NCI-H2081 (cell line): ENCODE data around the gene DNALI1.
"Not testable (repeated sequence)": the region's sequence is repeated elsewhere in the genome, so short reads cannot be mapped to it uniquely, and the experiment has no call there.

Source experiments
- DNase-seq, 2 experiments: peaks; one replicate each; lab custom pipeline; 2025; lab: John Stamatoyannopoulos, UW

The DNALI1 gene

DNA sequence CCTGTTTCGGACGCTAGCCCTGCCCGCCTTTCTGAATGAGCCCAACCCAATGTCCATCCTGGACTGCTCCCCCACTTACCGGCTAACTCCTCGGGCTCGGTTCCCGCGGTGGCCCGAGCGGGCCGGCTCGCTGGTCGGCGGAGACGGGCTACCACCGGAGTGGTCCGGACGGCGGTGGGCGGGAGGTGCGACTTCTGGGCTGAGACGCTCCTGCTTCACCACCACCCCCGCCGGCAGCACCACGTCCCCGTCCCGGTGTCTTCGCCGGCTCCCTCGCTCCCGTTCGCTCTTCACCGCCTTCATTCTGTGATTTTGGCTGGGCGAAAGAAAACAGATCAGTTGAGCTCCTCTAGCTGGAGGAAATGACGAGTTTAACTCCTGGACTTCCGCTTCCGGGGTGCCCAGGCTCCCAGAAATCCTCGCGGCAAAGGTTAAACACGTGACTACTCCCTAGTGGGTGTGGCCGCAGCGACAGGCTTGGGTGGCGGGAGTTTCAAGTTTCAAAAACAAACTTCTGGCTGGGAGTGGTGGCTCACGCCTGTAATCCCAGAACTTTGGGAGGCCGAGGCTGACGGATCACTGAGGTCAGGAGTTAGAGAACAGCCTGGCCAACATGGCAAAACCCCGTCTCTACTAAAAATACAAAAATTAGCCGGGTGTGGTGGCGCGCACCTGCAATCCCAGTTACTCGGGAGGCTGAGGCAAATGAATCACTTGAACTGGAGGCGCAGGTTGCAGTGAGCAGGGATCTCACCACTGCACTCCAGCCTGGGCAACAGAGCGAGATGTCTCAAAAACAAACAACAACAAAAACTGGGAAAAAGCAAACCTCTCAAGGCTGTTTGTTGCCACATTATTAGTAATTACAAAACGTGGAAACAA is 2.6 kb upstream of the DNALI1 start, which contains the start of gene SNIP1:
SNIP1 (minus strand) TSS at position 367 of the 882 bp plus-strand sequence; CDS start at position 303, 64 bp downstream.
- peak; percentile 94 to 97 for DNase-seq

DNA sequence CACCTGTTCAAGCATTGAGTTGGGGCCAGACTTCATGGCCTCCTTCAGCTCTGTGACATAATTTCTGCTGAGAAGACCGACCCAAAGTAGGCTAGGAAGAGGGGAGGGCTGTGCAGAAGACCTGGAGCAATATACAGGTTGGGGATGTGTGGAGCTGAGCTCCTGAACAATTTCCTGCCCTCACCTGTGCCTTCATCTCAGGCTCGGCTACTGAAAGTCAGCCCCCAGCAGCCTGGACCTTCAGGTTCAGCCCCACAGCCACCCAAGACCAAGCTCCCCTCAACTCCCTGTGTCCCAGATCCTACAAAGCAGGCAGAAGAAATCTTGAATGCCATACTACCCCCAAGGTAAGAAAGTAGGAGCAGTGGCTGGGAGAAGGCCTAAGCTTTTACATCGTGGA is 662 bp downstream of the DNALI1 start:
- no peak for DNase-seq

DNA sequence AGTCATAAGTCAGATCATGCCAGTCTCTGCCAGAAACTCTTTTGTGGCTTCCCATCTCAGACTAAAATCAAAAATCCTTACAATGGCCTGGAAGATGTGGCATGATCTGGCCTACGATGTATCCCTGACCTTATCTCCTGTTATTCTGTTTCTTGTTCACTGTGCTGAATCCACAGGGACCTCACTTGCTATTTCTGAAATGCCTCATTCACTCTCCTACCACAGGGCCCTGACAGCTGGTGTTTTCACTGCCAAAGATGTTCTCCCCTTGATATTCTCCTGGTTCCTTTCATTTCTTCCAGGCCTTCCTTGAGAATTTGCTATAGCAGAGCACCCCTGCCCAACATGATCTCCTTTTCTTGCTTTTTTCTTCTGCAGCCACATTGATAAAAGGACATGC is 1.7 kb downstream of the DNALI1 start:
- no peak for DNase-seq

DNA sequence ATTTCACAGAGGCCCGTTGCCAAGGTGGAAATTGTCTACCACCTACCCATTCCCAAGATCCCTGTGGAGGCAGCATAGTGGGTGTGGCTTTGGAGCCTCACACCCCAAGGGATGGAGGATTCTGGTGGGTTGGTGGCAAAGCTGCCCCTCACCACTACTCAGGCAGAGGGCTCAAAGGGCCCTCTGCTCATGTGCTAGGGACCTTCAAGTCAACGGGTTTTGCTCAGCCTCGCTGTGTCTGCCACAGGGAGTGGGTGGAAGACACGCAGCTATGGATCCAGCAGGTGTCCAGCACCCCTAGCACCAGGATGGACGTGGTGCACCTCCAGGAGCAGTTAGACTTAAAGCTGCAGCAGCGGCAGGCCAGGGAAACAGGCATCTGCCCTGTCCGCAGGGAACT is 2.3 kb downstream of the DNALI1 start:
- no peak for DNase-seq

DNA sequence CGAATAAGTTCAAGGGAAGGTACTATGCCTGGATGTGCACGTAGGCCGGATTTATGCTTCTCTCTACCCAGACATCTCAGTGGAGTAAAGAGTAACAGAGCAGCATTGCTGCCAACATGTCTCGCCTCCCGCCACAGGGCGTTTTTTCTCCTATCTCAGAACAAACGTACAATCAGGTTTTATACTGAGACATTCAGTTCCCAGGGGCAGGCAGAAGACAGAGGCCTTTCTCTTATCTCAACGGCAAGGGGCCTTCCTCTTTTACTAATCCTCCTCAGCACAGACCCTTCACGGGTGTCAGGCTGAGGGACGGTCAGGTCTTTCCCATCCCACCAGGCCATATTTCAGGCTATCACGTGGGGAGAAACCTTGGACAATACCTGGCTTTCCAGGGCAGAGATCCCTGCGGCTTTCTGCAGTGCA is 3.2 kb downstream of the DNALI1 start:
- DNase-seq, result not testable (repeated sequence)

DNA sequence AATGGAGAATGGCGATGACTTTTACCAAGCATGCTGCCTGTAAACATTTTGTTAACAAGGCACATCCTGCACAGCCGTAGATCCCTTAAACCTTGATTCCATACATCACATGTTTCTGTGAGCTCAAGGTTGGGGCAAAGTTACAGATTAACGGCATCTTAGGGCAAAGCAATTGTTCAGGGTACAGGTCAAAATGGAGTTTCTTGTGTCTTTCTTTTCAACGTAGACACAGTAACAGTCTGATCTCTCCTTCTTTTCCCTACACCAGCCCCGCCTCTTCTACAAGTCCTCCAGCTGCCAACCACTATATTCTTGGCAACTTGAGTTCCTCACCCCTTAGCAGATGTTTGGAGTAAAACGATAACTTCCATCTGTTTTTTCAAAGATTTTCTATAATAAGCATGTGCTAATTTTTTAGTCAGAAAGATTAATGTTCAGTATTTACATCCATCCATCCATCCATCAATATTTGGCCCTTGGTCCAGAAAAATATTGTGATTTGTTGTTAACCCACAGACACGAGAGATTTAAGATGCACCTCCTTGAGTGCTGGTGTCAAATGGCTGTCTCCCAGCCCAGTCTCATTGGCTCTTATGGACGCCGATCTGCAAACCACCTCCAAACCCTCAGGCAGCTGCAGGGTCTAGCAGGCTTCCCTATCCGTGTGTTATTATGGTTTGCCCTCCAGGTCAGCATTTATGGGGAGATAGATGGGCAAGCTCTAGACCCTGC is 3.8 kb downstream of the DNALI1 start:
- DNase-seq, result no peak

DNA sequence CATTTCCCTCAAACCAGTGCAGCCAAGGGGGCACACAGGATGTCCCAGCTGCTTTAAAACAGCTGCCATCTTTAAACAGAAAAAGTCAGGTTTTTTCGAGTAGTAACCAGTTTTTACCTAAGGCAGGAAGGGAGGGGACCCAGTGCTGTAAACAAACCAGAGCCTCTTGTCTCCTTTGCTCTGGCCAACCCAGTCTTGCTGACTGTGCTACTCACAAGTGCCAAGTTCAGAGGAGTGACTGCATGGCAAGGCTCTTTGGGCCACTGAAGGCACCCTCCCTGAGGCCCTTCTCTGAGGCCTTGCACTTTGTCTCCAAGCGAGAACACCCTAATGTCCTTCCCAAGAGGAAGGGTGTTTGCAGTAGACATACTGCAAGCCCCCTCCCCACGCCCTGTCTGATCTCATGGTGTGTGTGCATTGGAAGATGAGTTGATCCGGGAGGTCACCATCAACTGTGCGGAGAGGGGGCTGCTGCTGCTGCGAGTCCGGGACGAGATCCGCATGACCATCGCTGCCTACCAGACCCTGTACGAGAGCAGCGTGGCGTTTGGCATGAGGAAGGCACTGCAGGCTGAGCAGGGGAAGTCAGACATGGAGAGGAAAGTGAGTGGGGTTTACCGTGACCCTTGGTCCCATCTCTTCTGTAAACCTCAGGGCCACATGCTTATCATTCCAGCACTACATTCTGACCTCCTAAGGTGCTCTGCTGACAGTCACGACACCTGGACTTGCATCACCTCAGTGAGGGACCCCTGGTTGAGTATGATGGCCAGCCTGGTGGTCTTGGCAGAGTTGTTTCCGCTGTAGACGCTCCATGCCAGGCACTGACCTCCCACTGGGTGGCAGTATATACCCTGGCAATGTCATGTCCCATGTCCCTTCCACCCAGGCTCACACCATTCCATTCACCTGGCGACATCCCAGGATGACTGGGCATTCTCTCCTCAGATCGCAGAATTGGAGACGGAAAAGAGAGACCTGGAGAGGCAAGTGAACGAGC is 4.7 kb downstream of the DNALI1 start:
- no peak for DNase-seq

DNA sequence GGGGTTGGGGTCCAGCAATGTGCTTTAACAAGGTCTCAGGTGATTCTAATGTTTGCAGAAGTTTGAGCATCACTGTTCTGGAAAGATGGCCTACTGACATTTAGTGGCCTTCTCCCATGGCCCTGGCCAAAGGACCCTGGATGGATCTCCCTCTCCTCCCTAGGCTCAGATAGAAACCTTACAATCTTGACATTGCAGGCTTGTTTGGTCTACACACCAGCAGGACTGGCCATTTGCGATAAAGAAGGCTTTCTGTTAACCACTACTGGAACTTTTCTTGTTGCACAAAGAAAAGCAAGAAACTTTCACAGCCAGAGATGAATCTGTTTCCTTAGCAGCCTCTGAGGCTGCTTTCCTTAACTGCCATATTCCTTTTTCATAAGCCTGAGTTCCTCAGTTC is 6.2 kb downstream of the DNALI1 start:
- DNase-seq, result no peak

DNA sequence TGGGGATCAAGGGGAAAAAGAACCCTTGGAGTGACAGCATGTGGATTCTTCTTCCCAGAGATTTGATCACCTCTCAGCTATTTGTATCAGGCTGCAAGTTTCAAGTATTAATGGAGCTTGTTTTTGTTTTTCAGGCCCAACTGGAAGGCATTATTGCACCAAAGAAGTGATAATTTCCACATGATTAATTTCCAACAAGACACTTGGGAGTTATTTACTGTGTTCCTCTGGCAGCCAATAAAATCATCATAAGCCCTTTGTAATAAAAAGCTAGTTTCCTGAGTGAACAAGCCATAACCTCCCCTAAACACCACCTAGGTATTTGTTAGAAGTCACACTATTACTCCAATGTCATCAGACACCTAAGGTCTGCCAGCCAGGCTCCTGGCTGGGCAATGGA is 8.2 kb downstream of the DNALI1 start:
- no peak for DNase-seq

DNA sequence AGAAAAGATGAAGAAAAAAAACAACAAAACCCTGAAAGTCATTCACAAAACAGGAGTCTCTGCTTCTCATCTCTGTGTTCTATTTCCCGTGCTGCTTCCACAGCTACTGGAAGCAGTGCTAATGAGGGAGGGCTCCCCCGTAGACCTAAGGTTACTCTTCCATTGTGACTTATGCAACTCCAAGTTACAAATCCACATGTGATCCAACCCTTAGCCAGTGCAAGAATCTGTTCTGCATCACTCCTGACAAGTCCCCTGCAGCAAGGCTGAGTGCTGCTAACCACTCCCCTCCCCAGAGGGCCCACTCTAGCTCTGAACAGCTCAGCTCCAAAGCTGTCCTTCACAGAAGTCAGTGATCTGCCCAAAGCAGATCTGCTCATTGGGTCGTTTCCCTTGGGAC is 10.3 kb downstream of the DNALI1 start:
- no peak for DNase-seq

DNA sequence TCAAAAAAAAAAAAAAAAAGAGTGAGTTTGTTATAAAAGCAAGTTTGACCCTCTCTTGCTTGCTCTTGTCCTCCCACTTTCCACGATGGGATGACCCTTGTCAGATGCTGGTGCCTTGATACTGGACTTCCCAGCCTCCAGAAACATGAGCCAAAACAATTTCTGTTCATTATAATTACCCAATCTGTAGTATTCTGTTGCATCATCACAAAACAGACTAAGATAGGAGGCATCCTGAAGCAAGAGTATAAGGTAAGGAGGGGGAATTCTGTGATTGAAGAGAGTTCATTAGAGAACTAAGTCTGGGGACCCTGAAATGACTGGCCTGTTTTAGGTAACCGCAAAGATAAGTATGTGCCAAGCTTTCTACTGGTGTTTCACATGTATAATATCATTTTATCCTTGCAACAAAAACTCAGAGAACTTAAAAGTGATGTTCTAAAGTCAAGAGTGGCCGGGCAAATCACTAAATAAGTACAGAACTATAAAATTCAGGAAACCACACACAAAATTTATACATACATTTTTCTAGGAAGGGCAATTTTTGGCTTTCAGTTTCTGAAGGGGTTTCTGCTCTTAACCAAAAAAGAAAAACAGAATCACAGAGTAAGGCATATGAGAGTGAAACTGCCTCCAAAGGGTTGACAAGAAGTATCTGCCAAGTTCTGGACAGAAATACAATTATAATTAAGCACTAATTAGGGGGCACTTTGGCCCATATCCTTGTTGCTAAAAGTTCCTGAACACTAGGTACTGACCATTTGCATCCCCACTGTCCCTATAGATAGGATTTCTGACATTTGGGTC is 14.0 kb downstream of the DNALI1 start:
- DNase-seq, result no peak

DNA sequence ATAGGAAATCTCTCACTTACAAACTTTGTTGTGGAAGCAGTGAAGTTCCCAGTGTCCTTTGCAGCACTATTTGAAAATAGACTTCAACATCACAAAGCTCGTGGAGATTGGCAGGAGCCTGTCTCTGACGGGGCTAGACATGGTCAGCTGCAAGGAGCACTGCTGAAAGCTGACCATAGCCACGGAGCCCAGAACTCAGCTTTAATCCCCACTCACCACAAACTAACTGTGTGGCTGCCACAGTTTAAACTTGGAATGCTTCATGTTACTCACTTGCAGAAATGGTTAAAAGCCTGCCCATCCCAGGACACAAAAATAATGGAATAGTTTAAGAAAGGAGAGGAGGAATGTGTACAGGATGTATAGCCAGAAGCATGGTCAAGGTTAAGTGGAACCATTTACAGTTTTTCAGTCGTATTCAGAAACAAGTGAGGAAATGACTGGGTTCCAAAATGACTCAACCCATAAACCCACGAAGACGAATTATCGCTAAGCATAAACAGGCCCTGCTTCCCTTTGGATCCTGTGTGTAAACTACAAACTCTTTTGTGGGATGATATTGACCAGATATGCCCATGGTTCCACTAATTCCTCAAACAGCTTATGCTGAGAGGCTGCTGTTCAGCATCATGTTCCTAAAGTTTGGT is 18.2 kb downstream of the DNALI1 start:
- no peak for DNase-seq

DNA sequence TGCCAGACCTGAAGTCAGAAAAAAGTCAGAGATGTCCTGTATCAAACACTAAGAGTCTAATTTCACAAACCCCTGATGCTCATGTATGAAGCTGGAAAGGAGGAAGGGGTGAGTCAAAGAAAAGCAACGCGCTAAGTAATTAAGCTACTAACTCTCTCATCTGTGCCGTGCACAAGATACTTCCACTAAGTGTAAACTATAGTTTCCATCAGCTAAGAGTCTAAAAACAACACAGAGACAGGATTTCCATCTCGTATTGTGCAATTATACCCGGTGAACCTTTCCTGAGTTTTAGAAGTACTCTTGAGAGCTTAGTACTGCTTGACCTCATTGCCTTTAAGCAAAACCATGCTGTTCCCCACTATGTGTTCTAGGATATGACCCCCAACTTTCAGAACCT is 19.0 kb downstream of the DNALI1 start:
- no peak for DNase-seq

DNA sequence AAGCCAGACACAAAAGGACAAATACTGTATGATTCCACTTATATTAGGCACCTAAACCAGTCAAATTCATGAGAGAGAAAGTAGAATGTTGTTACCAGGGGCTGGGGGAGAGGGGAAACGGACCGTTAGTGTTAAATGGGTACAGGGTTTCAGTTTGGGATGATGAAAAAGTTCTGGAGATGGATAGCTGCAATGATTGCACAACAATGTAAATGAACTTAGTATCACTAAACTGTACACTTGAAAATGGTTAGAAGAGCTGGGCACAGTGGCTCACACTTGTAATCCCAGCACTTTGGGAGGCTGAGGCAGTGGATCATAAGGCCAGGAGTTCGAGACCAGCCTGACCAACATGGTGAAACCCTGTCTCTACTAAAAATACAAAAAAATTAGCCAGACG is 27.8 kb downstream of the DNALI1 start:
- not testable (repeated sequence) for DNase-seq

DNA sequence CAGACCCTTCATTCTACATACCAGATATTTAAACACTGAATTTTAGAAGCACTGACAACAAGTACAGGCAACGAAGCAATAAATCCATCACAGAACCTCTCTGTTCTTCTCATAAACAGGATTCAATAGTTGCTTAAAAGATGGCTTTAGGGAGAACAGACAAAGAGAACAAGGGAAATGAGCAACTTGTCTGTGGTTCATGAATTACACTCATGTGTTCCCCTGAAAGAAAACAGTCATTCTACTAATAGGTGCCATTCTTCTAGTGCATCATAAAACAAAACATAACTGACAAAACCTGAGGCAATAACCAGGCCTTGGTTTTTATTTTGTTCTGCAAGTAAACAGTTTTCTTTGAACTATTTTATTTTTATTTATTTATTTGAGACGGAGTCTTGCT is 32.2 kb downstream of the DNALI1 start:
- DNase-seq, result no peak

DNA sequence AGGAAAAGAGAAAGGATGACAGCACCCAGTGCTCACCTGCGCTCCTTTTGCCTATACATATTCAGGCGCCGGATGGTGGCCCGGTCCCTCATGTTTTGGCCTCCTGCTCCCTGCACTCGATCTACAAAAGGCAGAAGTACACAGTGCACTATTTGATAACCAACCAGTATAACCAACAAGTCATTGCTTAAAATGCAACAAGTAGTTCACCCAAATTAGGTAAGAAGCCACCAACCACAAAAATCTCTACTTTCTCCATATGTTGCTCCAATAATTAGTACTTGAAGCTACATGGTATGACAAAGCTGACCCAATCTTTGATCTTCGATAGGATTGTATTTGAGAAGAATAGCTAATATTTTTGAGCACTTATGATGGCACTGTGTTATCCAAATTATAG is 37.0 kb downstream of the DNALI1 start:
- no peak for DNase-seq

DNA sequence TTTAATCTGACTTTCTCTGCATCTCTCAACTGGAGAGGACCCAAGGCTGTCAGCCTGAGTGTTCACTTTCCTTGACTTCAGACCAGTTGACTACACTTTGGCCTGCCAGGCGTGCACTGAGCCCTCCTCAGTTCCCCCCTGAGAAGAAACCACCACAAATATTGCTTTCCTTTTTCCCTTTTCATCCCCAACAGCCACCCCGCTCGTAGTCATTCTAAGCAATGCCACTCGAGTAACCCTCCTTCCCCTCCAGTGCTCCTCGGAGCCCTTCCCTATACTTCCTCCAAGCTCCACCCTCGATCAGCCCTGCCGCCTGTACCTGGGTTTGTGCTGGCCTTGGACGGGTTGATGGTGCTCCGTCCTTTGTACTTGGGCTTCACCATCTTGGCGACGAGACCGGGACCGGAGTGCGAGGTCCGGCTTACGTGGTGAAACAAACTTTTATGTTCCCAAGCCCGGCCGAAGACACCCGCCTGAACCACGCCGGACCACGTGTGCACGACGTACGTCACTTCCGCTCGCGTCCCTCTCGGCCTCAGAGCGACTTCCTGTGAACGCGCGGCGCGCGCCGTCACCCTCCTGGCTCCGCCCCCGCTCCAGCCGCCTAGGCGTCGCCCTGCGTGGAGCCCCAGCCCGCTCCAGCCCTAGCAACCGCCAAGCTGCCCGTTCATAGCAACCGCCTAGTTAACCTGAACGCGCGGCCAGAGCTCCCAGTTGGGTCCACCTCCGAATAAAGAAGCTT is 38.9 kb downstream of the DNALI1 start, which contains the start of gene GNL2:
GNL2 (minus strand) TSS at position 498 of the 742 bp plus-strand sequence; CDS start at position 383, 115 bp downstream.
- peak; percentile 98 for DNase-seq

DNA sequence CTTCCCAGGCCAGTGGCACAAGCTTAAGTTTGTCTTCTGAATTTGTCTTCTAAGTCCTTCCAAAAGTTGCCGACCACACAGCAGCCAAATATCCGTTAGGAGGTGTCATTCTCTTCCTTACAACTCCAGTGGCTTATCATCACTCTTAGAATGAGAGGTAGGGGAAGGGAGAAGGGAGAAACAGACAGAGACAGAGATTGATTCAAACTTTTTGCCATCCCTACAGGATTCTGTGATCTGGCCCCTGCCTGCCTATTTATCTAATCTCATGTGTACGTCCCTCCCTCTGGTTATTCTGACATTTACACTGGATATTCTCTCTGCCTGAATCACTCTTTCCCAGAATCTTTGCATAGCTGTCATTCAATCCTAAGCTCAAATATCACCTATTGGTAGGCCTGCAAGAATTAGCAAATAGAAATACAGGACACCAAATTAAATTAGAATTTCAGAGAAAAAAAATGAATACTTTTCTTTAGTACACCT is 39.5 kb downstream of the DNALI1 start:
- no peak for DNase-seq

DNA sequence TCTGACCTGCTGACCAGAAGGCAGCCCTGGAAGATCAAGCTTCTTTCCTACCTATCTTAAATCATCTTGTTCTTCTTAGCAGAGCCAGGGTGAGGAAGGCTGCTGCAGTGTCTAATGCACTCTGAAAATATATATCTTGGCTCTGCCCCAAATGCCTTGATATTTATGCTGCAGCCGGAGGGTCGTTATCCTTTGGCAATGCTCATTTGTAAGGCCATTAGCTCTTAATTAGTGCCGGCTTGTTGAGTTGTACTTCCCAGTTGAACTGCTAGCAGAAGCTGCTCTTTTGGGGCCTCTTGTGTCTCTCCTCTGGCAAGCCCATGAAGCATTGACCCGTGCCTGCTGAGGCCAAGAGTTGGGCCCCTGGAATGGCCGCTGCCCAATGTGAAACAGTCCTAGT is 43.2 kb downstream of the DNALI1 start:
- DNase-seq, result no peak

DNA sequence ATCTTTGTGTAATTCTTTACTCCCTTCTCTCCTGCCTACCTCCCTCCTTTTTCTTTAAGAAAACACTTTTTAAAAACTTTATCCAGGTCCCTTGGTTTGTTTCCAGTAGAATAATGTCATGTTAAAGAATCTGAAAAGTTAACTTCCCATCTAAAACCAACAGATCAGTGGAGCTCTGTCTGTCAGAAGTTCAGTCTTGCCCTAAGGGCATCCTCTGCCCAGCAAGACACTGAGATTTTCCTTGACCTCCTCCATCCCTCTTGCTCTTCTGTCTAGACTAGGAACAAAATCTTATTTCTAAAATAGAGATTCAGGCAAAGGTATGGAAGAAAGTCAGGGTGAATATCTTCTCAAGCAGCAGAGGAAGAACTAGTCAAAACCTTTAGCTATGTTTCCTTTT is 44.7 kb downstream of the DNALI1 start:
- DNase-seq, result no peak
